Type B pancreatic cell (in vitro differentiated cells): ENCODE measurements around the gene TSFM. TPM values are rescaled to one million over a fixed set of nuclear protein-coding genes. Genes with fewer than 3 reads are reported as not detected.

Experiments used
- microRNA-seq: library from miRNA; unstranded; fragments of <30 nt; microRNA quantifications from one replicate; pipeline ENCODE4, GENCODE V29; 2020
- total RNA-seq: library from RNA; stranded (reverse); gene quantifications from 2 replicates; pipeline ENCODE4 v1.2.1, GENCODE V29; 2021; ENCODE audit warnings: low replicate concordance

The TSFM gene
- total RNA-seq, 1 donor from 2014 or later, result 33.0 TPM

Small RNA genes lying within 50 kb of the gene (microRNA-seq; reads per million reads assigned to microRNA genes)
- gene MIR26A2 (332 reads per million, percentile 74 among the genes with 10 or more reads in this experiment), gene MIR6759 (not detected)

Other genes with a start within 250 kb of the TSFM start
- gene DCTN2, start 235.6 kb upstream of the TSFM start, total RNA-seq, result 119 and 126 TPM in 2 replicates
- gene KIF5A, start 232.7 kb upstream of the TSFM start, total RNA-seq, result 1.4 and 4.4 TPM in 2 replicates
- 27.6 and 35.6 TPM in 2 replicates for gene PIP4K2C, start 191.6 kb upstream of the TSFM start, total RNA-seq
- gene DTX3, start 178.0 kb upstream of the TSFM start, total RNA-seq, result 21.5 and 65.5 TPM in 2 replicates
- gene ARHGEF25, start 171.4 kb upstream of the TSFM start, total RNA-seq, result 4.7 and 34.6 TPM in 2 replicates
- gene B4GALNT1, start 149.6 kb upstream of the TSFM start, total RNA-seq, result 0.64 and 5.9 TPM in 2 replicates
- 222 and 236 TPM in 2 replicates for gene OS9, start 88.7 kb upstream of the TSFM start, total RNA-seq
- 0.33 and 4.1 TPM in 2 replicates for gene AGAP2, start 44.0 kb upstream of the TSFM start, total RNA-seq
- 34.8 and 40.8 TPM in 2 replicates for gene TSPAN31, start 37.7 kb upstream of the TSFM start, total RNA-seq
- gene CDK4, start 30.5 kb upstream of the TSFM start, total RNA-seq, result 124 and 193 TPM in 2 replicates
- gene MARCHF9, start 27.7 kb upstream of the TSFM start, total RNA-seq, result 15.0 and 20.1 TPM in 2 replicates
- gene CYP27B1, start 15.7 kb upstream of the TSFM start, total RNA-seq, result 1.4 and 2.2 TPM in 2 replicates
- 29.3 and 31.1 TPM in 2 replicates for gene METTL1, start 10.7 kb upstream of the TSFM start, total RNA-seq
- 5.1 and 6.0 TPM in 2 replicates for gene EEF1AKMT3, start 10.2 kb upstream of the TSFM start, total RNA-seq
- 4.9 and 6.6 TPM in 2 replicates for gene AVIL, start 35.9 kb downstream of the TSFM start, total RNA-seq
- gene CTDSP2, start 63.9 kb downstream of the TSFM start, total RNA-seq, result 135 and 183 TPM in 2 replicates
- 5.2 and 9.7 TPM in 2 replicates for gene ATP23, start 158.8 kb downstream of the TSFM start, total RNA-seq